ENCODE data around the gene CTSW.

Gene CTSW

GRCh38 chr11:65868076-65868667, 11.5 kb upstream of the CTSW start:
- DNase-seq, result no peak

GRCh38 chr11:65868907-65869306, 10.7 kb upstream of the CTSW start:
- no peak for DNase-seq

GRCh38 chr11:65869643-65870306, 9.9 kb upstream of the CTSW start:
- no peak for DNase-seq

GRCh38 chr11:65870307-65870658, 9.4 kb upstream of the CTSW start:
- no peak for DNase-seq

GRCh38 chr11:65870706-65871681, 8.6 kb upstream of the CTSW start:
- no peak for DNase-seq

GRCh38 chr11:65871811-65872548, 7.7 kb upstream of the CTSW start:
- no peak for DNase-seq

- no peak for DNase-seq
These were observed 6.9 kb upstream of the CTSW start, which contains the start of gene EFEMP2 for GRCh38 chr11:65872586-65873317. EFEMP2 (minus strand) TSS chr11:65872800; CDS start chr11:65872354, 446 bp downstream.

GRCh38 chr11:65873318-65874156, 6.1 kb upstream of the CTSW start:
- DNase-seq, result peak; percentile 92

- no peak for DNase-seq
These were observed 390 bp downstream of the CTSW start for GRCh38 chr11:65880027-65880426.

- DNase-seq, result peak; percentile 77
These were observed 1.3 kb downstream of the CTSW start for GRCh38 chr11:65880844-65881421.

- no peak for DNase-seq
These were observed 2.8 kb downstream of the CTSW start for GRCh38 chr11:65882120-65883057.

- no peak for DNase-seq
These were observed 3.6 kb downstream of the CTSW start for GRCh38 chr11:65883058-65883761.

- DNase-seq, result no peak
These were observed 4.4 kb downstream of the CTSW start for GRCh38 chr11:65883786-65884715.

- DNase-seq, result peak; percentile 69
These were observed 5.1 kb downstream of the CTSW start for GRCh38 chr11:65884716-65885092.

GRCh38 chr11:65885231-65885630, 5.6 kb downstream of the CTSW start:
- DNase-seq, result no peak

- DNase-seq, result no peak
These were observed 6.3 kb downstream of the CTSW start for GRCh38 chr11:65885808-65886536.

Data from NK-92 treated with Interleukin-12 subunit alpha and Interleukin-12 subunit beta, amount 100 ng/mL, for 24 hours (cell line).